ENCODE data around the gene MCF2L2. TPM values are rescaled to one million over a fixed set of nuclear protein-coding genes. Genes with fewer than 3 reads are reported as not detected.
A peak's percentile ranks its signal among the peaks of the same experiment; 100 is the strongest.

The MCF2L2 gene
- polyA plus RNA-seq, 6 donors from 2014 or later = not detected

DNA sequence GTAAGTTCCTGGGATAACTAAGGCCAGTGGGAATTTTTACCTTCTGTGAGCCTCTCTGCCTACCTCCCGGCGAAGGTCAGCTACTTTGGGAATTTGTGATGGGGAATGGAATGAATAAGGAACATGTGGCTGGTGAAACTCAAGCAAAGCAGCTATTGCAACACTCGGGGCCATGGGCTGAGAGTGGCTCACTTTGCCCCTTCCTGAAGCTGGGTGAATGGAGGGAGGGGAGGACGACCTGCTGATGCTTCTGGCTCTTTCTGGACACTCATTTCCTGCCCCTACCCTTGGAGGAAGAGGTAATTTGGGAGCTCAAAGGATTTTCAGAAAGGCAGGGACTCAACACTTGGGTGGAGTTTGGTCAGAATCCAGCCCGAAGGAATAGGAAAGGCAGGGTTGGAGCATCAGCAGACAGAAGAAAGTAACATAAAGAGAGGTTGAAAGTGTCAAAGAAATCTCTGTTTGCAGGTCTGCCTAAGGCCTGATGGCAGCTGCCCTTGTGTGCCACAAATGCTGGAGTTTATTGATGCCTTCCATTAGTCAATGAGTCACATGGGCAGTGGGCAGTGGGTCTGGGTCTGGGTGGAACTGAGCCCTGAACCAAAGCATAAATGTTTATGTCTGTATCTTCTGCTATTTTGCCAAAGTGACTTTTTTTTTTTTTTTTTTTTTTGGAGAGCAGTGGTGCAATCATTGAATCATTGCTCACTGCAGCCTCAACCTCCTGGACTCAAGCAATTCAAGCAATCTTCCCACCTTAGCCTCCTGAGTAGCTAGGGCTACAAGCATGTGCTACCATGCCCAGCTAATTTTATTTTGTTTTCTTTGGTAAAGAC lies 278.3 kb downstream of the MCF2L2 start:
- Mint-ChIP-seq H3K27ac (no peak overlapping the region), H3K4me3 (no peak overlapping the region), H3K9me3 (peaks cover 0 to 6% (median 0%) of the 10 kb centered on the region in 7 donors), H3K4me1 (peaks cover 6 to 7% (median 6%) of the 10 kb centered on the region in 3 donors), H3K27me3 (peaks cover 81 to 89% (median 83%) of the 10 kb centered on the region in 3 donors), H3K36me3 (peaks cover 0 to 12% of the 10 kb centered on the region in 2 donors)
- ATAC-seq (ENCODE audit: low read depth in 2 of 2) (no peak), DNase-seq (no peak)

DNA sequence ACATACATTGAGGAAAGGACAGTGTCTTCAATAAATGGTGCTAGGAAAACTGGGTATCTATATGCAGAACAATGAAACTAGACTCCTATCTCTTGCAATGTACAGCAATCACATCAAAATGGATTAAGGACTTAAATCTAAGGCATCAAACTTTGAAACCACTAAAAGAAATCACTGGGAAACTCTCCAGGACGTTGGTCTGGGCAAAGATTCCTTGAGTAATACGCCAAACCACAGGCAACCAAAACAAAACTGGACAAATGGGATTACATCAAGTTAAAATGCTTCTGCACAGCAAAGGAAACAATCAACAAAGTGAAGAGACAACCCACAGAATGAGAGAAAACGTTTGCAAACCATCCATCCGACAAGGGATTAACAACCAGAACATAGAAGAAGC lies 280.4 kb downstream of the MCF2L2 start:
- Mint-ChIP-seq H3K27me3 (peaks cover 80 to 91% (median 81%) of the 10 kb centered on the region in 3 donors), H3K4me3 (no peak overlapping the region)

DNA sequence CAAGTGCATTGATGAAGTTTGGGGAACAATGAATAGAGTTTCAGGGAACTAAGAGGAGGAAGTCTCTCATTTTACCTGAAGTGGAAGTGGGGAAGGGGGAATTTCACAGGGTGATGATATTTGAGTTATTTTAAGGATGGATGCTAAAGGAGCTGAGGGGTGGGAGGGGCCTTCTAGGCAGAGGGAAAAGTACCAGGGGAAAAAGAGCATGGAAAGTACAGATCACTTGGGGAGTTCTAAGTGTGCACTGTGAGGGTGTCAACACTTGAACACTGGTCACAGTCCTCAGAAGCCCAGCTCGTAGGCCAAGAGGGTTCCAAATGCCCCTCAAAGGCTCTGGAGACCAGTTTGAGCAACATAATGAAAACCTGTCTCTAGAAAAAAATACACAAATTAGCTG lies 284.1 kb downstream of the MCF2L2 start:
- Mint-ChIP-seq H3K27ac (no peak overlapping the region), H3K4me1 (no peaks in the 10 kb centered on the region), H3K4me3 (no peak overlapping the region), H3K9me3 (peaks cover 0 to 12% (median 0%) of the 10 kb centered on the region in 7 donors), H3K27me3 (peaks cover 74 to 89% (median 81%) of the 10 kb centered on the region in 3 donors), H3K36me3 (peaks cover 0 to 20% of the 10 kb centered on the region in 2 donors)
- no peak for DNase-seq
- no peak for ATAC-seq (ENCODE audit: low read depth in 2 of 2)

More for the DNA sequence above, 280.4 kb downstream of the MCF2L2 start:
- peaks cover 0 to 20% of the 10 kb centered on the region in 2 donors for H3K36me3 Mint-ChIP-seq
- peaks cover 0 to 6% (median 0%) of the 10 kb centered on the region in 7 donors for H3K9me3 Mint-ChIP-seq
- DNase-seq (no peak), ATAC-seq (ENCODE audit: low read depth in 2 of 2) (no peak)
- no peak overlapping the region for H3K27ac Mint-ChIP-seq
- peaks cover 6 to 7% (median 6%) of the 10 kb centered on the region in 3 donors for H3K4me1 Mint-ChIP-seq

GRCh38 chr3:183142199-183142598 lies 286.2 kb downstream of the MCF2L2 start:
- H3K4me3 Mint-ChIP-seq = no peak overlapping the region
- no peak for ATAC-seq (ENCODE audit: low read depth in 2 of 2)
- H3K9me3 Mint-ChIP-seq = peaks cover 0 to 20% (median 3%) of the 10 kb centered on the region in 7 donors
- H3K27me3 Mint-ChIP-seq = peaks cover 74 to 91% (median 84%) of the 10 kb centered on the region in 3 donors
- DNase-seq = no peak
- H3K27ac Mint-ChIP-seq = no peak overlapping the region
- H3K4me1 Mint-ChIP-seq = no peaks in the 10 kb centered on the region
- peaks cover 0 to 24% of the 10 kb centered on the region in 2 donors for H3K36me3 Mint-ChIP-seq

- Mint-ChIP-seq H3K36me3 (peaks cover 0 to 23% of the 10 kb centered on the region in 2 donors), H3K4me3 (no peak overlapping the region), H3K4me1 (no peaks in the 10 kb centered on the region), H3K27ac (no peak overlapping the region), H3K27me3 (peaks cover 72 to 93% (median 73%) of the 10 kb centered on the region in 3 donors), H3K9me3 (peaks cover 0 to 32% (median 7%) of the 10 kb centered on the region in 7 donors)
- DNase-seq = no peak
- no peak for ATAC-seq (ENCODE audit: low read depth in 2 of 2)
Measured at GRCh38 chr3:183134844-183135243, 293.6 kb downstream of the MCF2L2 start.

DNA sequence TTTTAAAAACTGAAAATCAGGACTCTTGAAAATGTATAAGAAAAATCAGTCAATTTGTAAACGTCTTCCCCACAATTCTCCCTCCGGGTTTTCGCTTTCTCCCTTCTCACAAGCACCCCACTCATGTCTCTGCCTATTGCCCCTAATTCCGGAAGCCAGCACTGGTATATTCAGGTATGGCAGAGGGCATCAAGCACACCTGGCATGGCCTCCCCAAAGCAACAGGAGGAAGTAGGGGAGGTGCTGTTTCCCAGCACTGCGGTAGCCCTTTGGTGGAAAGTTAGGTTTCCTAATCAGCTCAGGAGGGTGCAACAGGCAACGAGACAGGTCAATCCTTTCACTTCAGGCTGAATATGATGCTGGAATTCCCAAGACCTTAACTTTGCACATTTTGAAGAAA lies 296.0 kb downstream of the MCF2L2 start:
- Mint-ChIP-seq H3K4me3 (no peak overlapping the region), H3K4me1 (peaks cover 0 to 5% (median 4%) of the 10 kb centered on the region in 3 donors), H3K36me3 (peaks cover 12 to 20% of the 10 kb centered on the region in 2 donors), H3K27me3 (peaks cover 54 to 69% (median 64%) of the 10 kb centered on the region in 3 donors), H3K27ac (no peak overlapping the region), H3K9me3 (peaks cover 6 to 34% (median 20%) of the 10 kb centered on the region in 7 donors)
- ATAC-seq (ENCODE audit: low read depth in 2 of 2) (no peak), DNase-seq (no peak)

GRCh38 chr3:183131735-183132134 lies 296.7 kb downstream of the MCF2L2 start:
- no peak overlapping the region for H3K27ac Mint-ChIP-seq
- no peak for ATAC-seq (ENCODE audit: low read depth in 2 of 2)
- peaks cover 0 to 5% (median 4%) of the 10 kb centered on the region in 3 donors for H3K4me1 Mint-ChIP-seq
- peaks cover 12 to 20% of the 10 kb centered on the region in 2 donors for H3K36me3 Mint-ChIP-seq
- no peak for DNase-seq
- H3K27me3 Mint-ChIP-seq = peaks cover 50 to 70% (median 62%) of the 10 kb centered on the region in 3 donors
- H3K4me3 Mint-ChIP-seq = no peak overlapping the region
- H3K9me3 Mint-ChIP-seq = peaks cover 6 to 34% (median 20%) of the 10 kb centered on the region in 7 donors

- DNase-seq (no peak), ATAC-seq (ENCODE audit: low read depth in 2 of 2) (no peak)
- Mint-ChIP-seq H3K36me3 (peaks cover 12 to 20% of the 10 kb centered on the region in 2 donors), H3K27ac (no peak overlapping the region), H3K27me3 (peaks cover 48 to 65% (median 61%) of the 10 kb centered on the region in 3 donors), H3K4me3 (no peak overlapping the region), H3K4me1 (peaks cover 0 to 5% (median 4%) of the 10 kb centered on the region in 3 donors), H3K9me3 (peaks cover 6 to 34% (median 20%) of the 10 kb centered on the region in 7 donors)
Measured at GRCh38 chr3:183131186-183131725, 297.2 kb downstream of the MCF2L2 start.

DNA sequence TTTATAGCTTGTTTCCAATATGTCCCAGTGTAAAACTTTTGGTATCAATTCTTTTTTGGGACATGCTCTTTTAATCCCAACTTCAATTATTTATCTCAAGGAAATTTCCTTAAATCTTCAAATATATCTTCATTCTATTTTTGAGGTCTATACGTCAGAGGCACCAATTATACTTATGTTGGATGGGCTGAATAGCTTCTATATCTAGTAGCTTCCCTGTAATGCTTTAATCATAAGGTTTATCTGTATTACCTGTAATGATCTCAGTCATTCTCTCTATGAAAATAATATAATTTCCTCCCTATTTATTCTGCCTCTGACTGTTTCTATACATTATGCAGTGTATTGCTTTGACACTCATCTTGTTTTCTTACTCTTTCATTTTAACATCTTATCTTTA lies 299.2 kb downstream of the MCF2L2 start:
- peaks cover 12 to 13% of the 10 kb centered on the region in 2 donors for H3K36me3 Mint-ChIP-seq
- peaks cover 6 to 34% (median 20%) of the 10 kb centered on the region in 7 donors for H3K9me3 Mint-ChIP-seq

DNA sequence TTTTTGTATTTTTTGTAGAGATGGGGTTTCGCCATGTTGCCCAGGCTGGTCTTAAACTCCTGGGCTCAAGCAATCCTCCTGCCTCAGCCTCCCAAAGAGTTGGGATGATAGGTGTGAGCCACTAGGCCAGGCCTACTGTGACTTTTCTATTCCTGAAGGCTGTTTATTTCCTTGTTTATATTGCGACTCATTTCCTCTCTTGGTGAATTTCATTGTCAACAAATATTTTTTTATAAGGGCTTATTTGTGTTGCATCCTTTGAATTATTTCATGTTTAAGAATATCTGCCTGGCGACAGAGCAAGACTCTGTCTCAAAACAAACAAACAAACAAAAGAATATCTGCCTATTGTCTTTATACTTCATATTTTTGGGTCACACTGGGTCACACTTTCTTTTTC lies 299.7 kb downstream of the MCF2L2 start:
- ATAC-seq (ENCODE audit: low read depth in 2 of 2) (no peak), DNase-seq (no peak)
- Mint-ChIP-seq H3K27ac (no peak overlapping the region), H3K4me1 (peaks cover 0 to 5% (median 4%) of the 10 kb centered on the region in 3 donors), H3K27me3 (peaks cover 39 to 57% (median 52%) of the 10 kb centered on the region in 3 donors), H3K36me3 (peaks cover 12 to 13% of the 10 kb centered on the region in 2 donors), H3K9me3 (peaks cover 6 to 34% (median 20%) of the 10 kb centered on the region in 7 donors), H3K4me3 (no peak overlapping the region)

More for the DNA sequence above, 299.2 kb downstream of the MCF2L2 start:
- no peak for ATAC-seq (ENCODE audit: low read depth in 2 of 2)
- H3K27ac Mint-ChIP-seq = peak overlapping the region in 1 of 6 donors; percentile 61
- H3K4me1 Mint-ChIP-seq = peaks cover 0 to 5% (median 4%) of the 10 kb centered on the region in 3 donors
- H3K27me3 Mint-ChIP-seq = peaks cover 39 to 57% (median 53%) of the 10 kb centered on the region in 3 donors
- no peak for DNase-seq
- no peak overlapping the region for H3K4me3 Mint-ChIP-seq

Other genes with a start within 250 kb of the MCF2L2 start
- under 1 TPM in 2 of 6 donors, not detected in 4; 0.17 to 0.41 TPM for gene B3GNT5, start 175.4 kb downstream of the MCF2L2 start, polyA plus RNA-seq (ENCODE audit: low read depth in 6 of 6)
- 10 to 100 TPM in 5 of 6 donors, 1 to 10 TPM in 1; 5.0 to 22.1 (median 12.7) TPM for gene KLHL6, start 127.1 kb upstream of the MCF2L2 start, polyA plus RNA-seq (ENCODE audit: low read depth in 6 of 6)
- gene KLHL24, start 207.0 kb upstream of the MCF2L2 start, polyA plus RNA-seq (ENCODE audit: low read depth in 6 of 6) = 10 to 100 TPM; 46.7 to 84.9 (median 65.3) TPM